Activated effector memory CD4-positive, alpha-beta T cell treated with anti-CD3 and anti-CD28 coated beads, Interleukin-2, amount 50 U/mL, for 16 hours (primary cell): ENCODE measurements around the gene SPAG16.

Experiments used
- DNase-seq: peaks from one replicate; pipeline ENCODE4 v3.0.0-alpha.2; 2020

Gene SPAG16

GRCh38 chr2:213411582-213412289, 127.5 kb downstream of the SPAG16 start:
- DNase-seq, result no peak

DNA sequence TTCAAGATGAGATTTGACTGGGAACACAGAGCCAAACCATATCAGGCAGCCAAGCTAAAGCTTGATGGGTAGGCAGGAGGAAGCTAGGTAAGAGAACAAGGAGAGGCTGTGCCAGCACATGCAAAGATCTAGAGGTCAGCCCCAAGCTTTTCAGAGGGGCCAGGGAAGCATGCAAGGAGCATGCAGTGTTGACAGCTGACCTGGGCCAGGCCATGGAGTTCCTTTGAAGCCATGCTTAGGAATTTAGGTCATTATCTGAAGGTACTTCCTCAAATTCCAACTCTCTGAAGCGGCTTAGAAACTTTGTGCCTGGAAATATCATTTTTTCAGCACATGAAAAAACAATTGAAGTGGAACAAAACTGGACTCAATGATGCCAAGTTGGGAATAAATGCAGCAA, 130.8 kb downstream of the SPAG16 start:
- no peak for DNase-seq

DNA sequence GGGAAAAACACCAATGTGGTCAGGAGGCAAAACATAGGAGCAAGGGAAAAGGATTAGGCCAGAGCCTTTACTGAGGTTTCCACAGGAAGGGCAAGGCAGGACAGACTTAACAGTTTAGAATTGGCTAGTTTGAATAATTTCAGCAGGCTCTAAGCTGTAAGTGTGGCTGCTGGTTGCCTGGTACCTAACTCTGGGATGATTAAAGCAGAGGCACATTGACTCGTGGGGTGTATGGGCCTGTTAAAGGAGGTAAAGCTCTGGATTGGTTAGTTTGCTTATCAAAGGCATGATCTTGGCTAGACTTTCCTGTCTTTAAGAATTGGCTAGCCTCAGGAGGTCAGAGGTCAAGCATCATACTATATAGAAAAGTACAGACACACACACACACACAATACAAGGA, 132.6 kb downstream of the SPAG16 start:
- DNase-seq, result no peak

DNA sequence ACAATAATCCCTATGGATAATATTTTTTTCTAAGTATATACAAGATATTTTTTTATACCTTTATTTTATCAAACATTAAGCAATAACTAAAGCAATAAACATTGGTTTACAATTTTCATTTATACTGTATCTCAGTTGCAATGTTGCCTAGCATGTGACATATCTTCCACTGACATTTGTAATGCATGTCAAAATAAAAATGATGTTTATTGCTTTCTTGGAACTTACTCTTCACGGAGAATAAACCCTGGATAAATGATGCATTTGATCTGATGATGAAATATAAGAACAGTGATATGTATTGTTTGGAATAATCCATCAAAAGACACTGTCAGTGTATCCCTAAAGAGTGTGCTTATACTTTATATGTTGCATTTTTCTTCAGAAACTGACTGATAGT, 135.7 kb downstream of the SPAG16 start:
- no peak for DNase-seq

DNA sequence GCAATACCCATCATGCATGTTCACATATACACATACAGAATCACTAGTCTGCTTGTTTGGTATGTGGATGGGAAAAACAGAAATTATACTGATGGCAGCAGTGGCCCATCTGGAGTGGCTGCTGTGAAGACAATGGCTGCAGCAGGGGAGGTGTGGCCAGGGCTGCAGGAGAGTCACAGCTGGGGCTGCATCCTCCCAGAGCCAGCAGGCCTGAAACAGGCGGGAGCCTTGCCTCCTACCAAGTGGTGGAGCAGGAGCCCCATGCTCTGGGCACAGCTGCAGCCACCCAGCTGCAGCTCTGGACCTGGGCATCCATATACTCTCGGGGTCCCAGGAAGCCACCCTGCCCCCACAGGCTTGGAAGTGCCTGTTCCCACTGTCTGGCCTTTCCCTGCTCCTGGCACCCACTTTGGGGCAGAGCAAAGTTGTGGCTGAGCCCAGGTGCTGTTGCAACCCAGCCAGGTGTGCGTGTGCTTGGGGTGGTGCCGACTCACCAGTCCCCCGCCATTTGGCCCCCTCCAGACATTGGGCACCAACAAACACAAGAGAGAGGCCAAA, 136.6 kb downstream of the SPAG16 start:
- DNase-seq, result no peak

DNA sequence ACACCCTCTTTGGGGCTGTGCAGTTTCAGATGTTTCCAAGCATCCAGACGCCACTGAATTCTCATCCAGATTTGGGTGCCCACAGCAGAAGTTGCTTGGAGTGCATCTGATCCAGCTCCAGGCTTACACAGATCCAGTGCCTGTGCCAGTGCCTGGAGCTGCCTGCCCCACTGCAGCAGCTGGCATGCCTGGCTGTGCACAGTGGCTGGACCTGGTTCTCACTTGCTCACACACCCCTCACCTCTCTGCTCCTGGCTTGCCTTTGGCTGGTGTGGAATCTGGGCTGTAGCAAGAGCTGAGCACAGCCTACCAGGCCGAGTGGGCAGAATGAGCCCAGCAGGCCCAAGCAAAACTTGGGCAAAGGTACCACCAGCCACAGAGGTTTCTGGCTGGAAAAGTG, 137.9 kb downstream of the SPAG16 start:
- DNase-seq, result no peak

GRCh38 chr2:213425618-213426017, 141.4 kb downstream of the SPAG16 start:
- DNase-seq, result no peak

DNA sequence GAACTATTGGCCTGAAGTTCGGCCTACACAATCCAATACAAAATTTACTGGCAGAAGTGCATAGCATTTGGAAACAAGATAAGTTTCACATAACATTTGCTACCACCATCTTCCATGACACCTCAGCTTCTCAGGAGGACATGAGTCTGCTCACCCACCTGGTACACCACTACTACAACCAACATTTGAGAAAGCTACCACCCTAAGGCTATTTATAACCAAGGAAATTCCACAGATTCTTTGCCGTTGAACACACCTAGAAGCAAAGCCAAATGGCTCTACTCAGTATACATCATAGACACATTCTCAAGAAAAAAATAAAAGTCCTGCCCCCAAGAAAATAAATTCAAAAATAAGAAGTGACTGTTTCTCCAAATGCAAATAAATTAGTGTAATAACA, 145.3 kb downstream of the SPAG16 start:
- DNase-seq, result no peak

- DNase-seq, result no peak
Measured at GRCh38 chr2:213443921-213444320, 159.7 kb downstream of the SPAG16 start.

DNA sequence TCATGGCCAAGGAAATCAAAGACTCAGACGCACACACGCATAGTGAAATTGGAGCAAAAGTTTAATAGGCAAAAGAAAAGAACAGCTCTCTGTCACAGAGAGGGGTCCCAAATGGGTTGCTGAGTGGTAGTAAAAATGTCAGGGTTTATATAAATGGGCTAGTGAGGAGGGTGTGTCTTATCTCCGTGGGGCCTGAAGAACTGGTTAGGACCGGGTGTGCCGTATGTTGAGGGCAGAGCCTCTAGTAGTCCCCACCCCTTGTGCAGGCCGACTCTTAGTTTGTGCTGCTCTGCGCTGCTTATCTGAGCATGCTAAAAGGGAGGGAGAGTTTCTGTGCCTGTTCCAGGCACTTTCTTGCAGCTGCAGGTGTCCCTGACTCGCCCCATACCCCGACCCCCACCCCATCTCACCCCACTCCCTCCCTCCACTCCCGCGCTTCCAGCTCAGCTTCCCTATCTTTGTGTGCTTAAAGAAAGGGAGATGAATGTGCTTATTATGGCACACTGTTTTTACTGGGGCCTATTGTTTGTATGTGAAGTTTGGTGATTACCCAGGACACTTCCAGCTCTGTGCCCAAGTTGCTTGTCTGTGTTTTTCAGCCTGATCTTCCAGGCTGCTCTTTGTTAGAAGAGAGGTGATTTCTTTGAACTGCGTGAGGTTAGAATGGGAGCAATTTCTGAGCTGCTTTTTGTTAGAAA, 167.4 kb downstream of the SPAG16 start:
- DNase-seq, result no peak

DNA sequence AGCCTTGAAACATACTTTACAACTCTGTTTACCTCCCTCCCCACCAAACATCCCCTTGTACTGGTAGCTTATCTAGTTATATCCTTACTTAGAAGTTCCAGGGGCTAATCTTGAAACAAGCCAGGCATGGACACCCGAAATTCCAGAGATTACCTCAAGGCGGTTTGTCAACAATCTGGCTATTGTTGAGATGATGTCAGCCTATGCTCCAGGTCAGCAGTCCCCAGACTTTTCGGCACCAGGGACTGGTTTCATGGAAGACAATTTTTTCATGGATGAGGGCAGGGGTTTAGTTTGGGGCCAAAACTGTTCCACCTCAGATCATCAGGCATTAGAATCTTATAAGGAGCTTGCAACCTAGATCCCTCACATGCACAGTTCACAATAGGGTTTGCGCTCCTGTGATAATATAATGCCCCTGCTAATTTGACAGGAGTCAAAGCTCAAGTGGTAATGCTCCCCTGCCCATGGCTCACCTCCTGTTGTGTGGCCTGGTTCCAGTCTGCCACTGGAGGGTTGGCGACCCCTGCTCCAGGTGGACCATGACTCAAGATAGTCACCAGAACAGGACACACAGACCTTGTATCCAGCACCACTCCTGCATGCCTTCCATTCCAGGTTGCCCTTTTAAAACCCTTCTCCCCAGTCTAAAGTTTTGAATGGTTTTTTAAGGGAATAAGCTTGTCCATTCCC, 171.2 kb downstream of the SPAG16 start:
- no peak for DNase-seq

DNA sequence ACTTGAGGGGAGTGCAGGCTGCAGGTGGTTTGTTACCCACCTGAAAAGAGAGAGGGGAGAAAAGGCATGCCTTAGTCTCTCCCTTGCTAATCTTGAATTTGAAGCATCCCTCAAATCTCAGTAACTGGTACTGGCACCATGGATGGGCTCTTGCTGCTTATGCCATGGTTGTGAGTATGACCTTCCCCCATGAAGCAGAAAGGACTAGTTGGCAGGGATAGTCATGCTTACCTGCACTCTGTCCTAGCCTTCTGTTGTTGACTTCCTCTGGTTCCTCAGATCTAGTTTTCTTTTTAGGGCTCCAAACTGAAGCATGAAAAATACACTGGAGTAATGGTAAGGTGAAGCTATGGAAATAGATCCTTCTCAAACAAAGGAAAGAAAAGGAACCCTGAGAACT, 191.2 kb downstream of the SPAG16 start:
- DNase-seq, result no peak

DNA sequence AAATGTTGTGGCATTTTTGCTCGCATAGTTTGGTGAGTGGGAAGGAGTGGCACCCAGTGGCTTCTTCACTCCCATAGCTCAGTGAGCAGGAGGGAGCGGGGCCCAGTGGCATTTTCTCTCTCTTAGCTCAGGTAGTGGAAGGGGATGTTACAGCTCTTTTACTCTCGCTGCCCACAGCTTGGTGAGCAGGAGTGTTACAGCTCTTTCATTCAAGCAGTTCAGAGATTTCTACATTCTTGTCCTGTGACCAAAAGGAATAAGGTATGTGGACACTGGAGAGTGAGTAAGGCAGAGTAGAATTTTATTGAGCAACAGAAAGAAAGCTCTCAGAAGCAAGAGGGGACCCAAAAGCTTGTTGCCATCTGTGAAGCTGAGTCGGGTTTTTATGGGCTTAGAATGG, 192.4 kb downstream of the SPAG16 start:
- no peak for DNase-seq

GRCh38 chr2:213490087-213490486, 205.8 kb downstream of the SPAG16 start:
- no peak for DNase-seq

- DNase-seq, result no peak
Measured at GRCh38 chr2:213491376-213491775, 207.1 kb downstream of the SPAG16 start.

DNA sequence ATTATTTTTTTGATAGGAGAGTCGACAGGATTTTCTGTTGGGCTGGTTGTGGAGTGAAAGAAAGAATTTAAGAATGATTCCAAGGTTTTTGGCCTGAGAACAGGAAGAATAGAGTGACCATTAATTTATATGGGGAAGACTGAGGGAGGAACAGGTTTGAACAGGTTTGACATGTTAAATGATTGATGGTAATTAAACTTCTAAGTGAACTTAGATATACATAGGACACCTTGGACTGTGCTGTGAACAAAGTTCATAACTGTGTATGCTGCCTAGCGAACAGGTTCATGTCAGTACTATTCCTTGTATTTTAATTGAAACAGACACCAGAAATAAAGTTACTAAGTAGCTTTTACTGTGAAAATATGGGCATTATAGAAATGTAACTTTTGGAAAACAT, 212.0 kb downstream of the SPAG16 start:
- DNase-seq, result no peak

- DNase-seq, result no peak
Measured at GRCh38 chr2:213500881-213501280, 216.6 kb downstream of the SPAG16 start.

- DNase-seq, result no peak
Measured at GRCh38 chr2:213524164-213524563, 239.9 kb downstream of the SPAG16 start.

GRCh38 chr2:213537579-213537978, 253.3 kb downstream of the SPAG16 start:
- DNase-seq, result no peak

DNA sequence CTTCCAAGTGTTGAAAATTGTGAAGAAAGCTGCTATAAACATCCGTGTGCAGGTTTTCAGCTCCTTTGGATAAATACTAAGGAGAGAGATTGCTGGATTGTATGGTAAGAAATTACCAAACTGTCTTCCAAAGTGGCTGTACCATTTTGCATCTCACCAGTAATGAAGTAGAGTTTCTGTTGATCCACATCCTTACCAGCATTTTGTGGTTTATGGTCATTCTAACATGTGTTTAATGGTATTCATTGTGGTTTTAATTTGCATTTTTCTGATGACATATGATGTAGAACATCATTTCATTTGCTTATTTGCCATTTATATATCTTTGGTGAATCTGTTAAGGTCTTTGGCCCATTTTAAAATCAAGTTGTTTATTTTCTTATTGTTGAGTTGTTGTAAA, 260.7 kb downstream of the SPAG16 start:
- DNase-seq, result no peak

- DNase-seq, result no peak
Measured at GRCh38 chr2:213545481-213545880, 261.2 kb downstream of the SPAG16 start.

DNA sequence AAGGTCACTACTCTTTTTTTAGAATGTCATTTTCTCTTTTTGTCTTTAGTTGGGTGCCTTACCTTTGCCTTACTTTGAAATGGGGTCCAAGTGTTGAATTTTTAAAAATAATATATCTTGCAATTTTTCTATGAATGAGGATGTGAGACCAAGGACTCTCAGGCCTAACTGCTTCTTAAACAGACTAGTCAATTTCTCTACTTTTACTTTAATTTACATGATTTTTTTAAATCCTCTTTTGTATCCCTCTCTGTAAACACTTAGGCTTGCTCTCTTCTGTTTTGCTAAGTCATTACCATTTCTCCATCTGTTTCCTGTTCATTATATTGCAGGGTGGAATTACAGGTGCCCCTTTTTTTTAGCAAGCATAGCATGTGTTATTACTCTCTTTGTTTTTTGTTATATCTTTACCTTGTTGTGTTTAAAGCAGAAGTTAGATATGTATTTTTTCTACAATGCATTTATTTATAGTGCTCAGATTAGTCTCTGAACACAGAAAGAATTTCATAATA, 261.8 kb downstream of the SPAG16 start:
- DNase-seq, result no peak

- no peak for DNase-seq
Measured at GRCh38 chr2:213551526-213551925, 267.3 kb downstream of the SPAG16 start.

DNA sequence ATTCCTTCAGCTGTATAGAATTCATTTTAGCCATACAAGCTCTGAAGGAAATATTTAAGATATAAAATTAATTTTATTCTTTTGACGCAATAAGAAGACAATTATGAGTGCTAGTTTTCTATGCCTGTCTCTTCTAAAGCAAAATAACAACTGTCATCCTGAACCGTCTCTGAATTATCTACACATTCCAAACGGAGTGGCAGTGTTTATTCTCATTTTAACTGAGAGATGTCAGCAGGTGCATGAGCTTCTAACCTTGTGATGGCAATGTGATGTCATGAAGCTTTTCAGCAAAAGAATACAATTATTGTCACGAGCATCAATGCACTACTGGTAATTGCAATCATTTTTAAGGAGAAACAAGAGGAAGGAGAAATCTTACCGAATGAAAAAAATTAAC, 274.8 kb downstream of the SPAG16 start:
- no peak for DNase-seq
